ENCODE measurements around the gene C22orf23.

- TF ChIP-seq CTCF (conservative IDR thresholded peaks at IDR 0.05; ENCODE audit: low read depth, low read length) (no peak), MXI1 (IDR thresholded peaks at IDR 0.05; ENCODE audit: borderline replicate concordance, low read depth, low read length) (no peak)
Measured at GRCh38 chr22:37906364-37907008, 46.9 kb downstream of the C22orf23 start.
